HTERT RPE-1 (cell line): ENCODE data around the gene MAP1S.

Source experiments
- in situ Hi-C: fragments of 300-500 bp; cut with MboI; formaldehyde crosslinking; loops from 4 replicates; pipeline ENCODE4 v1.14.3; 2020; ENCODE audit warnings: low sequenced_read_pairs

Gene MAP1S, protein sequence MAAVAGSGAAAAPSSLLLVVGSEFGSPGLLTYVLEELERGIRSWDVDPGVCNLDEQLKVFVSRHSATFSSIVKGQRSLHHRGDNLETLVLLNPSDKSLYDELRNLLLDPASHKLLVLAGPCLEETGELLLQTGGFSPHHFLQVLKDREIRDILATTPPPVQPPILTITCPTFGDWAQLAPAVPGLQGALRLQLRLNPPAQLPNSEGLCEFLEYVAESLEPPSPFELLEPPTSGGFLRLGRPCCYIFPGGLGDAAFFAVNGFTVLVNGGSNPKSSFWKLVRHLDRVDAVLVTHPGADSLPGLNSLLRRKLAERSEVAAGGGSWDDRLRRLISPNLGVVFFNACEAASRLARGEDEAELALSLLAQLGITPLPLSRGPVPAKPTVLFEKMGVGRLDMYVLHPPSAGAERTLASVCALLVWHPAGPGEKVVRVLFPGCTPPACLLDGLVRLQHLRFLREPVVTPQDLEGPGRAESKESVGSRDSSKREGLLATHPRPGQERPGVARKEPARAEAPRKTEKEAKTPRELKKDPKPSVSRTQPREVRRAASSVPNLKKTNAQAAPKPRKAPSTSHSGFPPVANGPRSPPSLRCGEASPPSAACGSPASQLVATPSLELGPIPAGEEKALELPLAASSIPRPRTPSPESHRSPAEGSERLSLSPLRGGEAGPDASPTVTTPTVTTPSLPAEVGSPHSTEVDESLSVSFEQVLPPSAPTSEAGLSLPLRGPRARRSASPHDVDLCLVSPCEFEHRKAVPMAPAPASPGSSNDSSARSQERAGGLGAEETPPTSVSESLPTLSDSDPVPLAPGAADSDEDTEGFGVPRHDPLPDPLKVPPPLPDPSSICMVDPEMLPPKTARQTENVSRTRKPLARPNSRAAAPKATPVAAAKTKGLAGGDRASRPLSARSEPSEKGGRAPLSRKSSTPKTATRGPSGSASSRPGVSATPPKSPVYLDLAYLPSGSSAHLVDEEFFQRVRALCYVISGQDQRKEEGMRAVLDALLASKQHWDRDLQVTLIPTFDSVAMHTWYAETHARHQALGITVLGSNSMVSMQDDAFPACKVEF

GRCh38 chr19:17718947-17719711 lies at the start of gene MAP1S:
Gene MAP1S (plus strand): TSS chr19:17719480. CDS start chr19:17719503, 23 bp downstream.
- in situ Hi-C loops, result no loop called here

DNA sequence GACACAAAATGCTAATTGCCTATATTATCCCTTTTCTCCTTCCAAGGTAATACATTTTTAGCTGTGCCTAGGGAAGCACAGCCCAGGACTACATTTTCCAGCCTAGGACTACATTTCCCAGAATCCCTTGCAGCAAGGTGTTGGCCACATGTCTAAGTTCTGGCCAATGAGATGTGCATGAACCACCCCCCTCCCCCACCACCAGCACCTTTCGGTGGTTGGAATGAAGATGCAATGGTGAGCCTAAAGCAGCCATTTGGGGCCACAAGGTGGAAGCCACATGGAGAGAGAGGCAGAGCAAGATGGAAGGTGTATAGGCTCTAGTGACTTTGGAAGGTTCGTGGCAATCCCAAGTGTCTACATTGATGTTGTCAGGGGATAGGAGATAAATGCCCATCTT lies 47.4 kb upstream of the MAP1S start:
- in situ Hi-C loops, result no loop called here

GRCh38 chr19:17673937-17674799 lies 45.1 kb upstream of the MAP1S start:
- in situ Hi-C loops, result no loop called here

- in situ Hi-C loops, result no loop called here
These were observed 43.0 kb upstream of the MAP1S start for GRCh38 chr19:17676295-17676694.

- in situ Hi-C loops, result no loop called here
These were observed 42.3 kb upstream of the MAP1S start for GRCh38 chr19:17677002-17677401.

DNA sequence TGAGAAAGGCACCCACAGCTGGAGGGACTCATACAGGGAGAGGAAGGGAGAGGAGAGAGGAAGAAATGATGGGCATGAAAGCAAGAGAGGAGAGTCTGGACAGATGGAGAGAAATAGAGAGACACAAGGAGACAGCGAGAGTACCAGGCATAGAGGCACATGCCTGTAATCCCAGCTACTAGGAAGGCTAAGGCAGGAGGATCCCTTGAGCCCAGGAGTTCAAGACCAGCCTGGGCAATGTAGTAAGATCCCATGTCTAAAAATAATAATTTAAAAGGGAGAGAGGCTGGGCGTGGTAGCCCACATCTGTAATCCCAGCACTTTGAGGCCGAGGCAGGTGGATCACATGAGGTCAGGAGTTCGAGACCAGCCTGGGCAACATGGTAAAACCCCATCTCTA lies 40.4 kb upstream of the MAP1S start:
- in situ Hi-C loops, result no loop called here

DNA sequence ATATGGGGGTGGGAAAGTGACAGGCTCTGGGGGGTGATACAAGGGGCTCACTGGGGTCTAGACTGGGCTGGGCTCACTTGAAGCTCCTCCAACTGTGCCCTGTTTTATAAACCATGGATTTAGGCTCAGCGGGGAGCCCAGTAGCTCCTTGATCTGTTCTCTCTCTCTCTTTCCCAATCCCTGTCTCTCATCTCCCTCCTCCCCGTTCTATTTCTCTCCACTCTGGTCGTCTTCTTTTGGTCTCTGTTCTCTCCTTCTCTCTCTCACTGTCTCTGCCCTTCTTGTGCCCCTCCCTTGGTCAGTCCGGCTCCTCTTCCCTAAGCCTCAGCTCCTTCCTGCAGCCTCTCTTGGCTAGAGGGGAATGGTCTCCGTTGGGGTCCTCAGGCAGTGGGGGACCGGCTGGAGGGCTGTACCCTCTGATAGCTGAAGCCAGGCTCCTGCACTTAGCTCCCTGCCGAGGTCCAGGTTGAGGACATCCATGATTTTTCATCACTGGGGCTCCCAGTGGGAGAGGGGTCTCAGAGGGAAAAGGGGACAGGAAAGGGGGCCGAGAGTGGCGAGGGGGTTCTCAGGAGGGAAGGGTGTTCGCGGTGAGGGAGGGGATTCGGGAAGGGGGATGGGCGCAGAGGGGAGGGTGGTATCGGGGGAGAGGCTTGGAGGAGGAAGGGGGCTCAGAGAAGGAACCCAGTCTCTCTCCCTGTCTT lies 39.6 kb upstream of the MAP1S start:
- in situ Hi-C loops, result no loop called here

GRCh38 chr19:17680230-17680722 lies 39.0 kb upstream of the MAP1S start:
- in situ Hi-C loops, result no loop called here

GRCh38 chr19:17681505-17682125 lies 37.7 kb upstream of the MAP1S start:
- in situ Hi-C loops, result no loop called here

- in situ Hi-C loops, result no loop called here
These were observed 37.0 kb upstream of the MAP1S start for GRCh38 chr19:17682273-17682672.

GRCh38 chr19:17683078-17683477 lies 36.2 kb upstream of the MAP1S start:
- in situ Hi-C loops, result no loop called here

DNA sequence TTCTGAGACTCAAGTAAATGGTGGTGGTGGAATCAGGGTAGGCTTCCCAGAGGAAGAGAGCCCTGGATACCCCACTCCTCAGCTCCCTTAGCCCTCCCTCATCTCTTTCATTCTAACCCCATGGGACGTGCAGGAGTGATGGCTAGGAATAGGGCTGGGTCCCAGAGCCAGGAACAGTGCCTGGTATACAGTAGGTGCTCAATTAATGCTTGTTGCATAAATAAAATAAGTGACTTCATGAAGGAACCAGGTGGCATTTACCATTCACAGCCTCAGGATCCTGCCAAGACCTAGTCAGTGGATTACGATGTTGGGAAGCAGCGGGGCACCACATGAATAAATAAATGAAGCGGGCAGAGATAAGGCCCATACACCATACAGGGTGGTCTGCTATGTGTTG lies 35.0 kb upstream of the MAP1S start:
- in situ Hi-C loops, result no loop called here

DNA sequence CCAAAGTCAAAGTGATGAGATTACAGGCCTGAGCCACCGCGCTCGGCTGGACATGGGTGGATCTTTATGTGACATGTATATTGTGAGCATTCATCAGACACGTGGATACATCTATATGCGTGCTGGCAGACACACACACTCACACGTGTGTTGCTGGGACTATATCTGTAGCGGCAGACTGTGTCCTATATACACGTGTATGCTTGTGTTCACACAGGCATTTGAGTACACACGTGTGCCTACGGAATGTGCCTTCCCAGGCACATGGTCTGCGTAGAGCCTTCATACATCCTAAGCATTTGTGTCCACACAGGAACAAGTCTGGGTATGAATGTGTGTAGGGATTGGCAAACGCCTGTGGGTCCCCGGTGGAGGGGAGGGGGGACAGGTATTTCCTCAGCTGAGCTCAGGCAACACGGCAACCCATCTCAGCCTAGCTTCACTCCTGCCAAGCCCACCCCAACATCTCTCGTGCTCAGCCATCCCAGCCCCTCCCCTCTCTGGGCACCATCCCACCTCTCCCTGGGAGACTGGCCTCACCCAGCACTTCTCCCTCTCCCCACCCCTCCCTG lies 33.7 kb upstream of the MAP1S start:
- in situ Hi-C loops, result no loop called here

DNA sequence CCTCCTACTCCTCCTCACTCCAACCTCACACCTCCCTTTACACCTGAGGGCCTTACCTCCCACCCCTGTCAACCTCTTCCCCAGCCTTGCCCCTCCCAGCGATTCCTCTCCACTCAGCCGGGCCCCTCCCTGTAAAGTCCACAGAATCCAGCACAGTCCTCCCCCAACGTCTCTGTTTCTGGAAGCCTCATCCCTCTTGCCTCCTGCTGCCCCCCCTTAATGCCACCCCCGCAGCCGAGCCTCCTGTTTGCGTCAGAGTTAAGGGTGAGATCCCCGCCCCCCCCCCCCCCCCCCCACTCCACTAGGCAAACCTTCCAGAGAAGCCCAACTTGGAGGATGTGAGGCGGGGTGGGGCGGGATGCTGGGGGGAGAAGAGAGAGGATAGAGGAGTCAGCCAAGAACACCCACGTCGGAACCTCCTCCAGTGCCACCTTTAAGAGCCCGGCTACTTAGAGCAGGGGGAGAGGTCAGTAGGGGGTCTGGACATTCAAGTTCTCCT lies 33.2 kb upstream of the MAP1S start:
- in situ Hi-C loops, result no loop called here

DNA sequence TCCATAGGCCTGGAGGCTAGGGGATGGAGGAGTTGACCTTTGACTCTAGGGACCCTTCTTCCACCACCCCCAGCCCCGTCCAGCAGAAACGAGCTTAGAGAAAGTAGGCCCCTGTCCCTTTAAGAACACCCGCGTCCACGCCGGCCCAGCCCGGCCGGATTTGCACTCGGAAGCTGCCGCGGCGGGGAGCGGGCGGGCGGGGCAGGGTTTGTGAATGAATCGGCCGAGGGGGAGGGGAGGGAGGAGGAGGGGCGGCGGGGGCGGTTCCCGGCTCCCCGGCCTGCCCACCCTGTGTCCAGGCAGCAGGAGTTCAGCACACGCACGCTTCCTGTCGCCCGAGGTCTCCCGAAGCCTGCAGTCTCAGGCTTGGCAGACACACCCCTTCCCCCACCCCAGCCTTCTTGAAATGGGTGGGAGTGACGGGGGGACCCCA lies 32.7 kb upstream of the MAP1S start:
- in situ Hi-C loops, result no loop called here

DNA sequence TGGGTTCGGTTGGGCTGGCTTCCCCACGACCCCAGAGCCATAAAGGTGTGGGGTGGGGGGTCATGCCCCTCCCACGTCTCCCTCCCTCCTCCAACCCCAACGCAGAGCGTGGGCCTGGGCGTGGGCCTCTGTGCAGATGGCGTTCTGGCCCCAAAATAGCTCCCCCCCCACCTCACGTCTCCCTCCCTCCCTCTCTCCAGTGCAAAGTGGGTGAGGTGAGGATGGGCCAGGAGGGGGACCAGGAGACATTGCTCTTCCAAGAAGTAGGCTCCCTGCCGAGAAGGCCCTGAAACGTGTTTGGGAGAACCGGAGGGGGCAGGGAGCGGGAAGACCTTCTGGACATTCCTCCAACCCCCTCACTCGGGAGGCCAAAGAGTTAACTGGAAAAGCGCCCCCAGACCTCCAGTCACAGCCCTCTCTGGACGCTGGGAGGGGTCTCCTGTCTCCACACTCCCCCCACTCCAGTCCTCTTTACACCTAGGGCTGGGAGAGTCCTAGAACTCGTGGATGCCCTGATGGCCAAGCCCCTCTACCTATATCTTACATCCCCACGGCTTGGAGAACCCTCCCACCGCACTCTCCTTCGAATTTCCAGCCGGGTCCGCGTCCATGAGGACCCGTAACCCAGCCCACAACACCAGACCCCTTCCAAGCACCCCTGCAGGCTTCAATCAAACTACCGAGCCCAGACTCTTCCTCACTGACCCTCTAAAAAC lies 32.0 kb upstream of the MAP1S start:
- in situ Hi-C loops, result no loop called here
